ENCODE data around the gene AUNIP. TPM values are rescaled to one million over a fixed set of nuclear protein-coding genes. Genes with fewer than 3 reads are reported as not detected.
A peak's percentile ranks its signal among the peaks of the same experiment; 100 is the strongest.

Gene AUNIP
- total and polyA plus RNA-seq, 2 donors (not counting 3 experiments of a cell fraction or from before 2014, with no cell fraction given), result 1.8 to 4.5 TPM

DNA sequence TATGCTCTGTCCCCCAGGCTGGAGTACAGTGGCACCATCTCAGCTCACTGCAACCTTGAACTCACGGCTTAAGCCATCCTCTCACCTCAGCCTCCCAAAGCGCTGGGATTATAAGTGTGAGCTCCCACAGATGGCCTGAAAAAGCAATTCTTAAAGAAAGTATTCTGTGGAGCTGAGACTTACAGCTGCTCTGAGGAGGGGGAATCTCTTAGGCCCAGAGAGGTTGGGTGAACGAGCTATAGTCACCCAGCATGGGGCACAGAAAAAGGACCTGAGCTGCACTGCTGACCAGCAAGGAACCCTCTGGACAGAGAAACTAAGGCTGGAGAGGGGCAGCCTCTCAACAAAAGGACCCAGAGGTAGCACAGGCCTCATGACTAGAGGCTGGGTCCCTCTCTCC lies 15.0 kb upstream of the AUNIP start:
- Histone ChIP-seq H3K36me3 (ENCODE audit: control insufficient read depth in 2 of 2, extremely low read depth in 1 of 2, insufficient read depth in 2 of 2, low read length in 2 of 2) (no peaks in the 10 kb centered on the region), H3K9me3 (replicated peaks; ENCODE audit: control insufficient read depth, insufficient read depth, low read length) (no peaks in the 10 kb centered on the region), H3K4me2 (ENCODE audit: insufficient read depth, low read length) (peak overlapping the region; percentile 45), H3K79me2 (ENCODE audit: control insufficient read depth, insufficient read depth, low read length) (no peaks in the 10 kb centered on the region), H3K4me1 (ENCODE audit: control insufficient read depth, extremely low read depth, insufficient read depth, low read length) (peaks cover 16% of the 10 kb centered on the region), H2AFZ (ENCODE audit: low read depth, low read length) (no peak overlapping the region), H3K9ac (replicated peaks; ENCODE audit: extremely low read depth, insufficient read depth, low read length) (no peak overlapping the region), H3K9me1 (replicated peaks; ENCODE audit: control insufficient read depth, extremely low read depth, insufficient read depth, low read length) (no peaks in the 10 kb centered on the region), H4K20me1 (replicated peaks; ENCODE audit: control insufficient read depth, extremely low read depth, insufficient read depth, low read length) (no peaks in the 10 kb centered on the region), H3K27ac (ENCODE audit: insufficient read depth, low read depth, low read length) (no peak overlapping the region), H3K27me3 (ENCODE audit: control insufficient read depth in 2 of 2, insufficient read depth in 2 of 2, low read length in 2 of 2) (no peaks in the 10 kb centered on the region), H3K4me3 (replicated peaks in 1 of 3; ENCODE audit: insufficient read depth in 1 of 3, low read depth in 1 of 3, low read length in 3 of 3) (no peak overlapping the region)
- FAIRE-seq (no peak), DNase-seq (ENCODE audit: low read depth, low spot score) (no peak)
- no peak for TF ChIP-seq JUN (IDR thresholded peaks at IDR 0.05; ENCODE audit: borderline replicate concordance, insufficient read depth, insufficient read length, low read depth)
- TF ChIP-seq, protein P1, sequence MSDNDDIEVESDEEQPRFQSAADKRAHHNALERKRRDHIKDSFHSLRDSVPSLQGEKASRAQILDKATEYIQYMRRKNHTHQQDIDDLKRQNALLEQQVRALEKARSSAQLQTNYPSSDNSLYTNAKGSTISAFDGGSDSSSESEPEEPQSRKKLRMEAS (IDR thresholded peaks at IDR 0.05; ENCODE audit: insufficient read depth, insufficient read length), result no peak
- TF ChIP-seq POLR2AphosphoS5 (IDR thresholded peaks at IDR 0.05; ENCODE audit: insufficient read depth, low read depth, low read length), result no peak
- TF ChIP-seq MYC (IDR thresholded peaks at IDR 0.05; ENCODE audit: low read depth, low read length), result no peak
- TF ChIP-seq CTCF (IDR thresholded peaks at IDR 0.05; ENCODE audit: extremely low read depth in 1 of 2, insufficient read depth in 1 of 2, low read depth in 1 of 2, low read length in 2 of 2), result no peak
- TF ChIP-seq FOS (IDR thresholded peaks at IDR 0.05; ENCODE audit: borderline replicate concordance, insufficient read depth, low read length), result no peak
- no peak for TF ChIP-seq EZH2 (IDR thresholded peaks at IDR 0.05; ENCODE audit: borderline replicate concordance, low read depth, low read length, severe bottlenecking)
- no peak for TF ChIP-seq POLR2A (IDR thresholded peaks at IDR 0.05; ENCODE audit: low read depth, low read length)
- TF ChIP-seq GATA2 (IDR thresholded peaks at IDR 0.05; ENCODE audit: insufficient read depth, insufficient read length, low read depth, low read length), result no peak
- ChIA-PET POLR2A (no interaction called here), CTCF (interaction anchor here (1.1 to 2.9 kb wide), 3 partner anchors 12 to 126 kb away, joined by 3 to 20 read pairs (median 3); no protein-coding TSS in a partner anchor)
- BruUV-seq (replicated peaks), result TSS peak; percentile 11
- dilution Hi-C loops (cut with MboI; ENCODE audit: extremely low pct_ligation_motif_present, low sequenced_read_pairs) (no loop called here), intact Hi-C loops (cut with micrococcal nuclease) (no loop called here)
